ENCODE data around the gene PTPRN.

- TF ChIP-seq RAD21 (IDR thresholded peaks at IDR 0.05; ENCODE audit: low read depth) (no peak), CREB1 (IDR thresholded peaks at IDR 0.05; ENCODE audit: low read depth) (no peak)
These were observed 41.6 kb upstream of the PTPRN start for GRCh38 chr2:219350710-219351221.
